Omental fat pad (tissue), 4 donors: ENCODE data around the gene KCNJ13. TPM values are rescaled to one million over a fixed set of nuclear protein-coding genes. Genes with fewer than 3 reads are reported as not detected.

ENCODE experiments used
- ATAC-seq: fragments of 150-250 bp; one replicate; pipeline ENCODE4 v1.9.1; 2016; ENCODE audit warnings: mild to moderate bottlenecking, moderate library complexity; ENCODE audit not compliant: low FRiP score
- DNase-seq: peaks from one replicate; pipeline ENCODE4 v3.0.0-alpha.2; 2019; ENCODE audit warnings: low spot score
- CTCF ChIP-seq, 3 donors: fragments of 450-650 bp; IDR thresholded peaks; one replicate each; pipeline ENCODE4 v1.5.1; 2016 to 2017; ENCODE audit warnings: antibody characterized with exemption in 3 of 3, mild to moderate bottlenecking in 3 of 3, moderate library complexity in 2 of 3
- total RNA-seq, 4 donors: library from RNA; depleted of rRNA; stranded (reverse); fragments of >200 nt; gene quantifications; one replicate each; pipeline ENCODE4 v1.1.0, GENCODE V29; 2016

The KCNJ13 gene
- total RNA-seq, 4 donors from 2014 or later = not detected

GRCh38 chr2:232772531-232772930, 3.8 kb downstream of the KCNJ13 start:
- no peak for ATAC-seq
- DNase-seq = no peak

GRCh38 chr2:232771870-232772269, 4.5 kb downstream of the KCNJ13 start:
- no peak for TF ChIP-seq CTCF (IDR thresholded peaks at IDR 0.05)
- ATAC-seq (no peak), DNase-seq (no peak)

More at GRCh38 chr2:232772531-232772930, 3.8 kb downstream of the KCNJ13 start:
- TF ChIP-seq CTCF (IDR thresholded peaks at IDR 0.05) = no peak

GRCh38 chr2:232770207-232770606, 6.2 kb downstream of the KCNJ13 start:
- ATAC-seq = no peak
- no peak for TF ChIP-seq CTCF (IDR thresholded peaks at IDR 0.05)
- DNase-seq = no peak

GRCh38 chr2:232767866-232768265, 8.5 kb downstream of the KCNJ13 start:
- ATAC-seq = no peak
- TF ChIP-seq CTCF (IDR thresholded peaks at IDR 0.05) = no peak
- DNase-seq = no peak

- ATAC-seq = no peak
- no peak for DNase-seq
- TF ChIP-seq CTCF (IDR thresholded peaks at IDR 0.05) = no peak
Measured at GRCh38 chr2:232761301-232761907, 15.0 kb downstream of the KCNJ13 start.

GRCh38 chr2:232757905-232758304, 18.5 kb downstream of the KCNJ13 start:
- TF ChIP-seq CTCF (IDR thresholded peaks at IDR 0.05) = no peak
- no peak for ATAC-seq
- DNase-seq = no peak

GRCh38 chr2:232750135-232750671, 26.2 kb downstream of the KCNJ13 start:
- DNase-seq = no peak

More at GRCh38 chr2:232750135-232750671, 26.2 kb downstream of the KCNJ13 start:
- no peak for TF ChIP-seq CTCF (IDR thresholded peaks at IDR 0.05)
- ATAC-seq = no peak
